ENCODE data around the gene SHC3.

GRCh38 chr9:88959727-88960469 lies 218.7 kb downstream of the SHC3 start:
- TF ChIP-seq CTCF (IDR thresholded peaks at IDR 0.05) (no peak), EP300 (IDR thresholded peaks at IDR 0.05) (no peak), POLR2AphosphoS5 (IDR thresholded peaks at IDR 0.05) (no peak), POLR2A (IDR thresholded peaks at IDR 0.05) (no peak)

Data from gastroesophageal sphincter (tissue), 3 donors.